NT2/D1 (cell line): ENCODE data around the gene KCNG2.

Experiments
- DNase-seq: peaks from one replicate; pipeline ENCODE4 v3.0.0-alpha.2; 2011; ENCODE audit warnings: low read depth, low spot score
- H3K27me3 ChIP-seq: 2 replicates; pipeline ENCODE4 v1.6.0; 2011; ENCODE audit warnings: mild to moderate bottlenecking; ENCODE audit not compliant: insufficient read length, insufficient read depth
- H3K36me3 ChIP-seq: 2 replicates; pipeline ENCODE4 v1.6.1; 2011; ENCODE audit warnings: mild to moderate bottlenecking, low read length, mixed read lengths; ENCODE audit not compliant: insufficient read depth, insufficient read length
- H3K4me1 ChIP-seq: 2 replicates; pipeline ENCODE4 v1.5.1; 2011; ENCODE audit not compliant: insufficient read depth, insufficient read length
- H3K4me3 ChIP-seq: 2 replicates; pipeline ENCODE4 v1.5.1; 2011; ENCODE audit warnings: low read depth; ENCODE audit not compliant: insufficient read length
- H3K9ac ChIP-seq: 2 replicates; pipeline ENCODE4 v1.6.0; 2011; ENCODE audit warnings: low read depth; ENCODE audit not compliant: insufficient read length
- H3K9me3 ChIP-seq: 2 replicates; pipeline ENCODE4 v1.5.1; 2011; ENCODE audit warnings: mild to moderate bottlenecking, low read length; ENCODE audit not compliant: insufficient read depth
- SUZ12 ChIP-seq: IDR thresholded peaks from 2 replicates; pipeline ENCODE4 v1.6.1; 2011; ENCODE audit not compliant: insufficient read length, insufficient read depth; ENCODE audit errors: extremely low read depth
- YY1 ChIP-seq: IDR thresholded peaks from 2 replicates; pipeline ENCODE4 v1.6.1; 2011; ENCODE audit not compliant: insufficient read length, insufficient read depth
- ZNF274 ChIP-seq: IDR thresholded peaks from 2 replicates; pipeline ENCODE4 v1.6.1; 2011; ENCODE audit warnings: mild to moderate bottlenecking, low read depth, low read length

Gene KCNG2

DNA sequence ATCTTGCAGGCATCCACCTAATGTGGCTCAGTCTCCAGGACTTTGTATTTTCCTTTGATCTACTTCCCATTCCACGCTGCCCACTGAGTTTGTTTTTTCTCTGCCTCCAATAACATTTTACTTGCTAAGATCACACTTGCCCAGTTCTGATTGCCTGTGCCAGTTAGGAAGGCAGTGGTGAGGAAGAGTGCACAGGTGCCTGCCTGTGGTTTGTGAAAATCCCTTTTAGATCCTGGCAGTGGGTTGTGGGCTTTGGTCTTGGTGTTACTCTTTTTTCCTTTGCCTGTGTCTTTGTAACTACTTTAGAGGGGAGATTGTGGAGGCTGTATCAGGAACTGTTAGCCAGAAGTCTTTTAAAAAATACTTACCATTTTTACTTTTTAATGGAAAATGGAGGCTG is 36.9 kb upstream of the KCNG2 start:
- Histone ChIP-seq H3K36me3 (peaks cover 5% of the 10 kb centered on the region), H3K4me3 (no peak overlapping the region), H3K4me1 (no peaks in the 10 kb centered on the region), H3K27me3 (no peaks in the 10 kb centered on the region), H3K9me3 (no peaks in the 10 kb centered on the region), H3K9ac (no peak overlapping the region)
- DNase-seq: no peak
- TF ChIP-seq SUZ12 (no peak), YY1 (no peak), ZNF274 (no peak)

DNA sequence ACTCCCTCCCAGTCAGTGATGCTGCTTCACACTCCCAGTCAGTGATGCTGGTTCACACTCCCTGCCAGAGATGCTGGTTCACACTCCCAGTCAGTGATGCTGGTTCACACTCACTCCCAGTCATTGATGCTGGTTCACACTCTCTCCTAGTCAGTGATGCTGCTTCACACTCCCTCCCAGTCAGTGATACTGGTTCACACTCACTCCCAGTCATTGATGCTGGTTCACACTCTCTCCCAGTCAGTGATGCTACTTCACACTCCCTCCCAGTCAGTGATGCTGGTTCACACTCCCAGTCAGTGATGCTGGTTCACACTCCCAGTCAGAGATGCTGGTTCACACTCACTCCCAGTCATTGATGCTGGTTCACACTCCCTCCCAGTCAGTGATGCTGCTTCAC is 34.3 kb upstream of the KCNG2 start:
- Histone ChIP-seq H3K4me1 (no peaks in the 10 kb centered on the region), H3K4me3 (no peak overlapping the region), H3K9me3 (peaks cover 10% of the 10 kb centered on the region; the same call in 1 of the 2 replicates)

DNA sequence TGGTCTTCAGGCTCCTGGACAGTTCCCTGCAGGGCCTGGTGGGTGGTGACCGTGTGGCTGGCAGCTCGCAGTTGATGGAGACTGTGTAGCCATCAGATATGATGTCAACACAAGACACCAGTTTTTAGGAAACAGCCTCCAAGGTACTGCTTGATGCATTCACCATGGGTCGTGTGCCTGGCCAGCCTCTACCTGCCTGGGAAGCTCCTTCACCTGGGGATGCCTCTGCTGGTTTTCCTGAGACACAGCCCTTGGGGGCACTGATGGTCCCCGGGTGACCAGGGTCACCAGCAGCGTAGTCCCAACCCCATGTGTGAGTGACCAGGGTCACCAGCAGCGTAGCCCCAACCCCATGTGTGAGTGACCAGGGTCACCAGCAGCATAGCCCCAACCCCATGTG is 33.6 kb upstream of the KCNG2 start:
- Histone ChIP-seq H3K9me3 (peaks cover 17% of the 10 kb centered on the region), H3K4me1 (no peaks in the 10 kb centered on the region), H3K27me3 (no peaks in the 10 kb centered on the region), H3K36me3 (no peaks in the 10 kb centered on the region), H3K9ac (no peak overlapping the region), H3K4me3 (no peak overlapping the region)
- no peak for DNase-seq
- no peak for TF ChIP-seq YY1
- no peak for TF ChIP-seq SUZ12
- no peak for TF ChIP-seq ZNF274

More for the DNA sequence above, 34.3 kb upstream of the KCNG2 start:
- Histone ChIP-seq H3K9ac (no peak overlapping the region), H3K27me3 (no peaks in the 10 kb centered on the region), H3K36me3 (no peaks in the 10 kb centered on the region)
- DNase-seq: no peak
- TF ChIP-seq SUZ12: no peak
- TF ChIP-seq YY1: no peak
- no peak for TF ChIP-seq ZNF274

DNA sequence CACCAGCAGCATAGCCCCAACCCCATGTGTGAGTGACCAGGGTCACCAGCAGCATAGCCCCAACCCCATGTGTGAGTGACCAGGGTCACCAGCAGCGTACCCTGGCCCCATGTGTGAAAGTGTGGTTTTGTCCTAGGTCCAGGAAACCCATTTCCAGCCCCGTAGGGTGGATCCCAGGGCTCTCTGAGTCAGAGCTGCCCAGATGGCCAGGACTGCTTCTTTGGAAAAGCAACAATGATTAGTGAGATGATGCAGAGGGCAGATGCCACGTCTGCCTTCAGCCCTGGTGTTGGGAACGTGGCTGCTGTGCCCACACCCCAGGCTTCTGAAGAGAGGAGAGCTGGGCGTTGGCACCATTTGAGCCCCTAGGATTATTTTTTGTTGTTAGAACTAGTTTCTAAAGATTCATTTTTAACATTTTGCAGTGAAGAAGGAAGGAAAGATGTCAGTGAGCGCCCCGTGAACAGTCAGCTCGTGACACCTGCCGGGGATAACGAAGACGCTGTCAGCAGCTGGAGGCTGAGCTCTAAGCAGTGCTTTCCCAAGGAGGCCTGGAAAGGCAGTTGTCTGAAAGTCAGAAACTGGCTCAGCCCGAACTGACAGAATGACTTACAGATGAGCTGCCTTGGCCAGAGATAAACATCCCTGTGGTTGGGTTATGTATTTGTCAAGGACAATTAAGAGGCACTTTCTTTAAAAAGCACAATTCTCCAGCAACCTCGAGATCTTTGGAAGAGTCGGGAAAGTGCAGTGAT is 32.1 kb upstream of the KCNG2 start:
- Histone ChIP-seq H3K36me3 (no peaks in the 10 kb centered on the region), H3K4me3 (no peak overlapping the region), H3K9me3 (peaks cover 27% of the 10 kb centered on the region), H3K27me3 (no peaks in the 10 kb centered on the region), H3K9ac (no peak overlapping the region), H3K4me1 (no peaks in the 10 kb centered on the region)
- TF ChIP-seq YY1: no peak
- no peak for TF ChIP-seq SUZ12
- no peak for DNase-seq

DNA sequence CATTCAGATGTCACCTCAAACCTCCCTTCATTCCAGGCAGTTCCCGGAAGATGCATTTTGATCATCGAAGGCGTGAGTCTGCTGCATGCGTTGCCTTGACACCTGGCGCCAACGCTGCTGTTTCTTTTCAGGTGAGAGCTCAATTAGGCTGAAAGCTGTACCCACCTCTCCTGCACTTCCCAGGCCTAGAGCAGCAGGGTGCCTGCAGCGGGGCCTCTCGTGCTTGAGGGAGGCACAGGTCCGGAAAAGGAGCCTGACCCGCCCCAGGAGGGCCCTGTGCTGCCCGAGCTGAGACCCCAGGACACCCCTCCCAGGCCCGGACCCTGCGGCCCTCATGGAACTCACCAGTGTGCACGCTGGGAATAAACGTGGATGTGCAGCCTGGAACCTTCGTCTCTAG is 31.4 kb upstream of the KCNG2 start:
- Histone ChIP-seq H3K4me1 (no peaks in the 10 kb centered on the region), H3K27me3 (no peaks in the 10 kb centered on the region), H3K36me3 (no peaks in the 10 kb centered on the region), H3K9me3 (peaks cover 27% of the 10 kb centered on the region), H3K4me3 (no peak overlapping the region), H3K9ac (no peak overlapping the region)
- DNase-seq: no peak
- TF ChIP-seq YY1 (no peak), ZNF274 (no peak), SUZ12 (no peak)

DNA sequence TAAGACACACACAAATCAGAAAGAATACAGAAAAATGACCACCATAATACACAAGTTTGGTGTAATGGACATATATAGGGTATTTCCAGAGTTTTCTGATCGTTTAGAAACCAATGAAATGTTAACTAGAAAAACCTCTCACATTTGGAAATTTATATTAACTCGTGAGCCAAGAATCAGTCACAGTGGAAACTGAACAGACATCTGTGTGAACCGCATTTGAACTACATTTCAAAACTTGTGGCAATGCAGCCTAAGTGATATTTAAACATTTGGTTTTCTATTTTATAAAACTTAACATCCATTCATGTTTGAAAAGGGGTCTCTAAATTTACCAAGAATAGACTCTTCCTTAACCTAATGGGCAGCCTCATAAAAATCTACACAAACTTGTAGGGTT is 29.0 kb upstream of the KCNG2 start:
- peaks cover 27% of the 10 kb centered on the region for H3K9me3 ChIP-seq
- peaks cover 4% of the 10 kb centered on the region for H3K4me1 ChIP-seq
- H3K4me3 ChIP-seq: no peak overlapping the region
- H3K36me3 ChIP-seq: no peaks in the 10 kb centered on the region
- no peaks in the 10 kb centered on the region for H3K27me3 ChIP-seq
- no peak for TF ChIP-seq YY1
- TF ChIP-seq ZNF274: no peak
- no peak for TF ChIP-seq SUZ12
- no peak for DNase-seq
- H3K9ac ChIP-seq: no peak overlapping the region

DNA sequence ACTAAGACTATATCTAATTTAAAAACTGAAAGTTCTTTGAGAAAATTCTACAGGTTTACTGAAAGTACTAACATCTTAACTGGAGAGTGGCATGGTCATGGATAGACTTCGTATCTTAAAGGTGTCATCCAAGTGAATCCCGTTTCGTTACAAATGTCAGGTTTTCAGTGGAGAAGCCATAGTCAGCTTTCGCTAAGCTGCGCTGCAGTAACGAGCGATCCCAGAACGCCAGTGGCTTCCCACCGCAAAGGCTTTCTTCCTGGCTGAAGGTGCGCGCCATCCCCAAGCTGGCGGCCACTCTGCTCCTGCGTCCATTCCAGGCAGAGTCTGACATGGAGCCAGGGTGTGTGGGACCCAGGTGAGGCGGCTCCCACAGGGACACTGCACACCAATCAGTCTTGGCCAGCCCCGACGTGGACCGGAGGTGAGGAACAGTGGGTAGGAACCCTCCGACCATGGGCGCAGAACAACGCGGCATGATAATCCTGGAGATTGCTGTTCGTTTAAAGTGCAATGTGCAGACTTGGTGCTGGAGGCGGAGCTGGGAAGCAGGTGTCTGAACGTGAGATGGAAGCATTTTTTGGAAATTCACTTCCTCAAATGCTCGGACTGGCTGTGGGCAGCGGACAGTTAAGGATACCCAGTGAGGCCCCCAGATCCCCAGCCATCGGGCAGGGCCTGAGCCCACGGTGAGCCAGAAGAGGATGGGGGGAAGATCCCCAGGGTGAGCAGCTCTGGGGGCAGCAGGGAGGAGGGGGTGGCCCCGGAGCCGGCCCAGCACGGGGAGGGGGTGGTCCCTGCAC is 27.8 kb upstream of the KCNG2 start:
- DNase-seq: no peak
- H3K9ac ChIP-seq: no peak overlapping the region
- no peaks in the 10 kb centered on the region for H3K36me3 ChIP-seq
- H3K9me3 ChIP-seq: peaks cover 27% of the 10 kb centered on the region
- H3K27me3 ChIP-seq: no peaks in the 10 kb centered on the region
- TF ChIP-seq YY1 (no peak), SUZ12 (no peak), ZNF274 (no peak)
- H3K4me1 ChIP-seq: peaks cover 4% of the 10 kb centered on the region
- no peak overlapping the region for H3K4me3 ChIP-seq
